ENCODE data around the gene RIMKLA. TPM values are rescaled to one million over a fixed set of nuclear protein-coding genes. Genes with fewer than 3 reads are reported as not detected.

RIMKLA gene
- total and polyA plus RNA-seq, 7 donors: 0.12 to 1.2 (median 1.0) TPM

- intact Hi-C loops (cut with DNase I): no loop called here
- H3K27ac ChIP-seq: no peak overlapping the region
- no peaks in the 10 kb centered on the region for H3K4me1 ChIP-seq
- no peak overlapping the region for H3K4me3 ChIP-seq
- no peak for ATAC-seq
- no peaks in the 10 kb centered on the region for H3K9me3 ChIP-seq
- DNase-seq: no peak
- no peak for TF ChIP-seq CTCF (IDR thresholded peaks at IDR 0.05)
- no peaks in the 10 kb centered on the region for H3K36me3 ChIP-seq (ENCODE audit: insufficient read depth in 1 of 2, low read depth in 1 of 2)
- 76 to 83% (median 80%) methylated on average over 1 of the region's 1 CpG for WGBS, 3 donors
- no peaks in the 10 kb centered on the region for H3K27me3 ChIP-seq (ENCODE audit: insufficient read depth in 3 of 3, low read length in 2 of 3)
Observed at GRCh38 chr1:42359466-42359865, 21.1 kb upstream of the RIMKLA start.

- no peak for ATAC-seq
- no peaks in the 10 kb centered on the region for H3K9me3 ChIP-seq
- intact Hi-C loops (cut with DNase I): no loop called here
Observed at GRCh38 chr1:42364089-42364488, 16.5 kb upstream of the RIMKLA start.

GRCh38 chr1:42364542-42364941, 16.1 kb upstream of the RIMKLA start:
- H3K27ac ChIP-seq: no peak overlapping the region
- no peaks in the 10 kb centered on the region for H3K9me3 ChIP-seq
- H3K4me3 ChIP-seq: no peak overlapping the region
- ATAC-seq (no peak), DNase-seq (no peak)
- TF ChIP-seq CTCF (IDR thresholded peaks at IDR 0.05): no peak
- H3K27me3 ChIP-seq (ENCODE audit: insufficient read depth in 3 of 3, low read length in 2 of 3): peaks cover 0 to 6% (median 0%) of the 10 kb centered on the region in 3 donors
- H3K36me3 ChIP-seq (ENCODE audit: insufficient read depth in 1 of 2, low read depth in 1 of 2): no peaks in the 10 kb centered on the region
- WGBS, 3 donors: 93 to 97% (median 96%) methylated on average over 2 of the region's 2 CpGs
- no peaks in the 10 kb centered on the region for H3K4me1 ChIP-seq
- intact Hi-C loops (cut with DNase I): no loop called here

More at GRCh38 chr1:42364089-42364488, 16.5 kb upstream of the RIMKLA start:
- Histone ChIP-seq H3K4me1 (no peaks in the 10 kb centered on the region), H3K36me3 (ENCODE audit: insufficient read depth in 1 of 2, low read depth in 1 of 2) (no peaks in the 10 kb centered on the region), H3K4me3 (no peak overlapping the region), H3K27me3 (ENCODE audit: insufficient read depth in 3 of 3, low read length in 2 of 3) (peaks cover 0 to 6% (median 0%) of the 10 kb centered on the region in 3 donors), H3K27ac (no peak overlapping the region)
- TF ChIP-seq CTCF (IDR thresholded peaks at IDR 0.05): no peak
- 79 to 83% (median 81%) methylated on average over 6 of the region's 6 CpGs for WGBS, 3 donors
- no peak for DNase-seq

GRCh38 chr1:42365118-42365517, 15.5 kb upstream of the RIMKLA start:
- DNase-seq (no peak), ATAC-seq (no peak)
- Histone ChIP-seq H3K27me3 (ENCODE audit: insufficient read depth in 3 of 3, low read length in 2 of 3) (peaks cover 0 to 6% (median 2%) of the 10 kb centered on the region in 3 donors), H3K4me3 (no peak overlapping the region), H3K9me3 (no peaks in the 10 kb centered on the region), H3K4me1 (no peaks in the 10 kb centered on the region), H3K36me3 (ENCODE audit: insufficient read depth in 1 of 2, low read depth in 1 of 2) (no peaks in the 10 kb centered on the region), H3K27ac (no peak overlapping the region)
- TF ChIP-seq CTCF (IDR thresholded peaks at IDR 0.05): no peak
- intact Hi-C loops (cut with DNase I): no loop called here
- WGBS, 3 donors: 66 to 83% (median 82%) methylated on average over 2 of the region's 2 CpGs

- Histone ChIP-seq H3K9me3 (no peaks in the 10 kb centered on the region), H3K36me3 (ENCODE audit: insufficient read depth in 1 of 2, low read depth in 1 of 2) (no peaks in the 10 kb centered on the region), H3K4me3 (no peak overlapping the region), H3K27ac (no peak overlapping the region), H3K27me3 (ENCODE audit: insufficient read depth in 3 of 3, low read length in 2 of 3) (peaks cover 0 to 6% (median 2%) of the 10 kb centered on the region in 3 donors), H3K4me1 (no peaks in the 10 kb centered on the region)
- no peak for DNase-seq
- WGBS, 3 donors: 84 to 90% (median 86%) methylated on average over 7 of the region's 7 CpGs
- no peak for TF ChIP-seq CTCF (IDR thresholded peaks at IDR 0.05)
- no peak for ATAC-seq
- intact Hi-C loops (cut with DNase I): no loop called here
Observed at GRCh38 chr1:42368096-42368795, 12.3 kb upstream of the RIMKLA start.

All from psoas muscle (tissue), 8 donors.